ENCODE data around the gene PDE4D. TPM values are rescaled to one million over a fixed set of nuclear protein-coding genes. Genes with fewer than 3 reads are reported as not detected.
"Not testable (repeated sequence)": the region's sequence is repeated elsewhere in the genome, so short reads cannot be mapped to it uniquely, and the experiment has no call there.

Gene PDE4D
- total RNA-seq, 4 donors from 2014 or later: 6.7 to 21.0 (median 15.0) TPM

DNA sequence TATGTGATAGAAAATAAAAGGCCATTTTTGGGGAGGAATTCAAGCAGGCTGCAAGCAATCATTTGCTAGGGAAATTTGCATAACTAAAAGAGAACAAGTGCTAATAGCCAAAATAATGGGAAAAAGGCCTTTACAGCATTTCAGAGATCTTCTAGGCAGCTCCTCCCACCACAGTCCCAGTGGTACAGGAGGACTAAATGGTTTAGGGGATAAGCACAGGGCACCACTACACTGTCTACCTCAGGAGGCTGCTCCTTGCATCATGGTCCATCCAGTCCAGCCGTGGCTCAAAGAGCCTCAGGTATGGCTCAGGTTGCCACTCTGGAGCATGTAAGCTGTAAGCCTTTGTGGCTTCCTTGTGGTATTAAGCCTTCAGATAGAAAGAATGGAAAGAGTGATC, 485.6 kb downstream of the PDE4D start:
- no peak overlapping the region for H3K4me3 ChIP-seq (ENCODE audit: low read depth, poor library complexity, severe bottlenecking)
- WGBS, 2 donors: 100% methylated on average over 1 of the region's 1 CpG
- TF ChIP-seq CTCF (IDR thresholded peaks at IDR 0.05): no peak
- TF ChIP-seq POLR2A (IDR thresholded peaks at IDR 0.05): no peak
- DNase-seq (ENCODE audit: low spot score in 2 of 2): no peak
- intact Hi-C loops (cut with DNase I; ENCODE audit: low total_unique reads): no loop called here

GRCh38 chr5:59401637-59402036, 491.9 kb downstream of the PDE4D start:
- no peak for DNase-seq (ENCODE audit: low spot score in 2 of 2)
- H3K4me3 ChIP-seq (ENCODE audit: low read depth, poor library complexity, severe bottlenecking): no peak overlapping the region
- 67 to 69% methylated on average over 2 of the region's 2 CpGs for WGBS, 2 donors
- intact Hi-C loops (cut with DNase I; ENCODE audit: low total_unique reads): no loop called here
- TF ChIP-seq POLR2A (IDR thresholded peaks at IDR 0.05): no peak
- TF ChIP-seq CTCF (IDR thresholded peaks at IDR 0.05): no peak

- intact Hi-C loops (cut with DNase I; ENCODE audit: low total_unique reads); DNase-seq (ENCODE audit: low spot score in 2 of 2); H3K4me3 ChIP-seq (ENCODE audit: low read depth, poor library complexity, severe bottlenecking): not testable (repeated sequence)
- 74 to 96% methylated on average over 8 to 15 of the region's 15 CpGs for WGBS, 2 donors
These were observed 498.6 kb downstream of the PDE4D start for GRCh38 chr5:59394956-59395355.

- TF ChIP-seq CTCF (IDR thresholded peaks at IDR 0.05) (no peak), POLR2A (IDR thresholded peaks at IDR 0.05) (no peak)
- intact Hi-C loops (cut with DNase I; ENCODE audit: low total_unique reads): no loop called here
- 64 to 72% methylated on average over 4 of the region's 4 CpGs for WGBS, 2 donors
- no peak overlapping the region for H3K4me3 ChIP-seq (ENCODE audit: low read depth, poor library complexity, severe bottlenecking)
- no peak for DNase-seq (ENCODE audit: low spot score in 2 of 2)
These were observed 499.7 kb downstream of the PDE4D start for GRCh38 chr5:59393585-59394420.

GRCh38 chr5:59391576-59391975, 501.9 kb downstream of the PDE4D start:
- intact Hi-C loops (cut with DNase I; ENCODE audit: low total_unique reads): no loop called here

DNA sequence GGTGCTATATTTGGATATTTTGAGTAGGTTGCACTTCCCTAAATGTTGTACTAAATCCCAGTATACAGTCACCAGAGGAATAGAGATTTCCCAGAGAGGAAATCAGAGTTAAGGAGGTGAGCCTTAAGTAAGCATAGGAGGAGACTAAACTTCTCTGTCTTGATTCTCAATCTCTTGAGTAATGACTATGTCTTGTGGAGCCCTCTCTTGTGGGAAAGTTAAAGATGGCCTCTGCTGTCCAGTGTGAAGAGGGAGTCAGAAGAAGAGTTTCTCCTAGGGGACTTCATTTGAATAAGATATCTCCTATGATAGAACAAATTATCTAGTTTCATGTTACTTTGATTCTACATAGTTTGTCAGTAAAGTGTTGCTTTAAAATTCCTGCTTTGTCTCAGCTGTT, 502.5 kb downstream of the PDE4D start:
- intact Hi-C loops (cut with DNase I; ENCODE audit: low total_unique reads): no loop called here
- H3K4me3 ChIP-seq (ENCODE audit: low read depth, poor library complexity, severe bottlenecking): no peak overlapping the region
- DNase-seq (ENCODE audit: low spot score in 2 of 2): no peak
- TF ChIP-seq CTCF (IDR thresholded peaks at IDR 0.05) (no peak), POLR2A (IDR thresholded peaks at IDR 0.05) (no peak)

More at GRCh38 chr5:59391576-59391975, 501.9 kb downstream of the PDE4D start:
- 83 to 90% methylated on average over 1 of the region's 1 CpG for WGBS, 2 donors
- TF ChIP-seq POLR2A (IDR thresholded peaks at IDR 0.05) (no peak), CTCF (IDR thresholded peaks at IDR 0.05) (no peak)
- no peak for DNase-seq (ENCODE audit: low spot score in 2 of 2)
- H3K4me3 ChIP-seq (ENCODE audit: low read depth, poor library complexity, severe bottlenecking): no peak overlapping the region
